GM19328 (cell line): ENCODE results near the gene ATXN2.

Source experiments
- ATAC-seq: cut with Tn5 transposase; IDR thresholded peaks from one replicate; pipeline ENCODE4 v1.9.1; 2021; ENCODE audit warnings: mild to moderate bottlenecking, moderate library complexity; ENCODE audit not compliant: unreplicated experiment

ATXN2 gene

GRCh38 chr12:111424189-111424792 lies 174.8 kb downstream of the ATXN2 start:
- ATAC-seq, result no peak

GRCh38 chr12:111420494-111420893 lies 178.6 kb downstream of the ATXN2 start:
- no peak for ATAC-seq

GRCh38 chr12:111419784-111420183 lies 179.3 kb downstream of the ATXN2 start:
- no peak for ATAC-seq

DNA sequence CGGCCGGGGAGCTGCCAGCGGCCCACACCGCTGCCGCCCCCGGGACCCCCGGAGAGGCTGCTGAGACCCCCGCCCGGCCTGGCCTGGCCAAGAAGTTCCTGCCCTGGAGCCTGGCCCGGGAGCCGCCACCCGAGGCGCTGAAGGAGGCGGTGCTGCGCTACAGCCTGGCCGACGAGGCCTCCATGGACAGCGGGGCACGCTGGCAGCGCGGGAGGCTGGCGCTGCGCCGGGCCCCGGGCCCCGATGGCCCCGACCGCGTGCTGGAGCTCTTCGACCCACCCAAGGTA lies 180.6 kb downstream of the ATXN2 start:
- ATAC-seq, result no peak

DNA sequence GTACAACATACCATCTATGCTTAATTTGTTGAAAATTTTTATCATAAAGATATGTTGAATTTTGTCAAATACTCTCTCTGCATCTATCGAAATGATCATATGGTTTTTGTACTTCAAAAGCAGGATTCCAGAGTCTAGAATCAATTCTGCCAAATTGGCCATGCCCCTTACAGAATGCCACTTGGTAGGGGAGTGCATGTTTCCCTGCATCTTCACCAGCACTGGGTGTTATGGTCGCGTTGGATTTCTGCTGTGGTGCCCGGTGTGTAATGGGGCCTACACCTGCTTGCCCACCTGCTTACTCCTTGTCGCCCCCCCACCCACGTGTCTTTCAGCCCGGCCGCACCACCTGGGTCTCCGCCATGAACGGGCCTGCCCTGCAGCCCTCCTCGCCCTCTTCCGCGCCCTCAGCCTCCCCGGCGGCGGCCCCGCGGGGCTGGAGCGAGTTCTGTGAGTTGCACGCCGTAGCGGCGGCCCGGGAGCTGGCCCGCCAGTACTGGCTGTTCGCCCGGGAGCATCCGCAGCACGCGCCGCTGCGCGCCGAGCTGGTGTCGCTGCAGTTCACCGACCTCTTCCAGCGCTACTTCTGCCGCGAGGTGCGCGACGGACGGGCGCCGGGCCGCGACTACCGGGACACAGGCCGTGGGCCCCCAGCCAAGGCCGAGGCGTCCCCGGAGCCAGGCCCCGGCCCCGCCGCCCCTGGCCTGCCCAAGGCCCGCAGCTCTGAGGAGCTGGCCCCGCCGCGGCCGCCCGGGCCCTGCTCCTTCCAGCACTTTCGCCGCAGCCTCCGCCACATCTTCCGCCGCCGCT lies 181.1 kb downstream of the ATXN2 start:
- no peak for ATAC-seq

GRCh38 chr12:111417290-111417689 lies 181.8 kb downstream of the ATXN2 start:
- no peak for ATAC-seq

- no peak for ATAC-seq
These were observed 184.3 kb downstream of the ATXN2 start for GRCh38 chr12:111414711-111415252.

- no peak for ATAC-seq
These were observed 185.6 kb downstream of the ATXN2 start for GRCh38 chr12:111413442-111414086.

- no peak for ATAC-seq
These were observed 186.2 kb downstream of the ATXN2 start for GRCh38 chr12:111412830-111413441.

- no peak for ATAC-seq
These were observed 186.9 kb downstream of the ATXN2 start for GRCh38 chr12:111412007-111412829.

- no peak for ATAC-seq
These were observed 187.8 kb downstream of the ATXN2 start for GRCh38 chr12:111411185-111411764.

- no peak for ATAC-seq
These were observed 188.5 kb downstream of the ATXN2 start for GRCh38 chr12:111410431-111411184.

GRCh38 chr12:111409780-111410430 lies 189.2 kb downstream of the ATXN2 start:
- ATAC-seq, result no peak

DNA sequence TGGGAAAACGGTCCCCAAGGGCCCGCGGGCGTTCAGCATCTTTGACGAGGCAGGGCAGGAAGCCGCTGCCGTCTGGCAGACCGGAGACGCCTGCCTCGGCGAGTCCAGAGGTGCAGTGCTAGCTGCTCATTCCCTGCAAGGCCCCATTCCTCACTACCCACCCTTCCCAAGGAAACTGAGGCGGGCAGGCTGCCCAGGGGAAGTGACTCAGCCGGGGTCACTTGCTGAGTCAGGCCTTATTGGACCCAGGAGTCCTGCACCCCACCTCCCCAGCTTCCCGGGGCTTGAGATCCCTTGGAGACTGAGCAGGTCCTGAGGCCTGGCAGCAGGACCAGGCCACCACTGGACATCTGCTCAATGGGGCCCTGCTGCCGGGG lies 189.7 kb downstream of the ATXN2 start:
- no peak for ATAC-seq

GRCh38 chr12:111408686-111409402 lies 190.3 kb downstream of the ATXN2 start:
- ATAC-seq, result no peak

- no peak for ATAC-seq
These were observed 191.0 kb downstream of the ATXN2 start for GRCh38 chr12:111408116-111408440.

GRCh38 chr12:111407377-111408115 lies 191.6 kb downstream of the ATXN2 start:
- ATAC-seq, result no peak
